ENCODE results near the gene TTPAL.

TTPAL gene

DNA sequence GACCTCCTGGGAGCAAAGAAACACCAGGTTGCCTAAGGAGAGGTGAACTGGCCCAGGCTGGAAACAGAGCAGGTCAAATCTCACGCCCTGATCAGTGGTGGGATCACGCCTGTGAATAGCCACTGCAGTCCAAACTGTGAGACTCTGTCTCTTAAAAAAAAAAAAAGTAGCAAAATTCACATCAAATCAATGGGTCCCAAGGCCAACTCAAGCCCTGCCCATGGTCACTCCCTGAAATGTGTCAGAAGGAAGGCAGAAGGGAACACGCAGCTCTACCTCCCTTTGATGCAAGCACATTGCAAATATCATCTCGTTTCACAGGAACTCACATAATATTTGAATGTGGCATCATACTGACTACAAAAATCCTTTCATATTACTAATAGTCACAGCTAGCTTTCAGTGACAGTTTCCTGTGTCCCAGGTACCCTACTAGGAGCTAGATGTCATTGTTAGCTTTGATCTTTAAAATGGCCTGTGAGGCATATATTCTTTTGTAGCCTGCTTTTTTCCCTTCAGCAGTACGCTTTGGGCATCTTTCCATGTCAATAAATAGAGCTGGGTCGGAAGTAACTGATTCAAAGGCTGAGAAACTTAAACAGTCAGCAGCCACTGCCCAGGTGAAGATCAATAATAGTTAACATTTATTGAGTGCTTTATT is 14.4 kb upstream of the TTPAL start:
- H3K4me3 ChIP-seq (replicated peaks; ENCODE audit: insufficient read depth, low read length), result no peak overlapping the region
- DNase-seq (ENCODE audit: low read depth in 1 of 2, low spot score in 1 of 2), result no peak
- no peak overlapping the region for H3K27ac ChIP-seq (replicated peaks)
- TF ChIP-seq, protein P1, sequence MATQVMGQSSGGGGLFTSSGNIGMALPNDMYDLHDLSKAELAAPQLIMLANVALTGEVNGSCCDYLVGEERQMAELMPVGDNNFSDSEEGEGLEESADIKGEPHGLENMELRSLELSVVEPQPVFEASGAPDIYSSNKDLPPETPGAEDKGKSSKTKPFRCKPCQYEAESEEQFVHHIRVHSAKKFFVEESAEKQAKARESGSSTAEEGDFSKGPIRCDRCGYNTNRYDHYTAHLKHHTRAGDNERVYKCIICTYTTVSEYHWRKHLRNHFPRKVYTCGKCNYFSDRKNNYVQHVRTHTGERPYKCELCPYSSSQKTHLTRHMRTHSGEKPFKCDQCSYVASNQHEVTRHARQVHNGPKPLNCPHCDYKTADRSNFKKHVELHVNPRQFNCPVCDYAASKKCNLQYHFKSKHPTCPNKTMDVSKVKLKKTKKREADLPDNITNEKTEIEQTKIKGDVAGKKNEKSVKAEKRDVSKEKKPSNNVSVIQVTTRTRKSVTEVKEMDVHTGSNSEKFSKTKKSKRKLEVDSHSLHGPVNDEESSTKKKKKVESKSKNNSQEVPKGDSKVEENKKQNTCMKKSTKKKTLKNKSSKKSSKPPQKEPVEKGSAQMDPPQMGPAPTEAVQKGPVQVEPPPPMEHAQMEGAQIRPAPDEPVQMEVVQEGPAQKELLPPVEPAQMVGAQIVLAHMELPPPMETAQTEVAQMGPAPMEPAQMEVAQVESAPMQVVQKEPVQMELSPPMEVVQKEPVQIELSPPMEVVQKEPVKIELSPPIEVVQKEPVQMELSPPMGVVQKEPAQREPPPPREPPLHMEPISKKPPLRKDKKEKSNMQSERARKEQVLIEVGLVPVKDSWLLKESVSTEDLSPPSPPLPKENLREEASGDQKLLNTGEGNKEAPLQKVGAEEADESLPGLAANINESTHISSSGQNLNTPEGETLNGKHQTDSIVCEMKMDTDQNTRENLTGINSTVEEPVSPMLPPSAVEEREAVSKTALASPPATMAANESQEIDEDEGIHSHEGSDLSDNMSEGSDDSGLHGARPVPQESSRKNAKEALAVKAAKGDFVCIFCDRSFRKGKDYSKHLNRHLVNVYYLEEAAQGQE (IDR thresholded peaks at IDR 0.05; ENCODE audit: insufficient replicate concordance, low read depth), result no peak
- TF ChIP-seq GABPA (IDR thresholded peaks at IDR 0.05; ENCODE audit: low read depth) (no peak), SPI1 (IDR thresholded peaks at IDR 0.05; ENCODE audit: borderline replicate concordance, low read depth) (no peak), POLR2AphosphoS5 (IDR thresholded peaks at IDR 0.05; ENCODE audit: low read depth) (no peak), CTCF (IDR thresholded peaks at IDR 0.05; ENCODE audit: insufficient read depth, low read length) (no peak)
- H3K27me3 ChIP-seq (ENCODE audit: insufficient read depth, poor library complexity, severe bottlenecking), result no peaks in the 10 kb centered on the region

- Histone ChIP-seq H3K27ac (replicated peaks) (no peak overlapping the region), H3K27me3 (ENCODE audit: insufficient read depth, poor library complexity, severe bottlenecking) (no peaks in the 10 kb centered on the region), H3K4me3 (replicated peaks; ENCODE audit: insufficient read depth, low read length) (no peak overlapping the region)
- no peak for DNase-seq (ENCODE audit: low read depth in 1 of 2, low spot score in 1 of 2)
- TF ChIP-seq CTCF (IDR thresholded peaks at IDR 0.05; ENCODE audit: insufficient read depth, low read length) (no peak), POLR2AphosphoS5 (IDR thresholded peaks at IDR 0.05; ENCODE audit: low read depth) (no peak), SPI1 (IDR thresholded peaks at IDR 0.05; ENCODE audit: borderline replicate concordance, low read depth) (no peak), GABPA (IDR thresholded peaks at IDR 0.05; ENCODE audit: low read depth) (no peak)
- TF ChIP-seq, protein P1 (IDR thresholded peaks at IDR 0.05; ENCODE audit: insufficient replicate concordance, low read depth), result no peak
These were observed 13.9 kb upstream of the TTPAL start for GRCh38 chr20:44461803-44462174.

DNA sequence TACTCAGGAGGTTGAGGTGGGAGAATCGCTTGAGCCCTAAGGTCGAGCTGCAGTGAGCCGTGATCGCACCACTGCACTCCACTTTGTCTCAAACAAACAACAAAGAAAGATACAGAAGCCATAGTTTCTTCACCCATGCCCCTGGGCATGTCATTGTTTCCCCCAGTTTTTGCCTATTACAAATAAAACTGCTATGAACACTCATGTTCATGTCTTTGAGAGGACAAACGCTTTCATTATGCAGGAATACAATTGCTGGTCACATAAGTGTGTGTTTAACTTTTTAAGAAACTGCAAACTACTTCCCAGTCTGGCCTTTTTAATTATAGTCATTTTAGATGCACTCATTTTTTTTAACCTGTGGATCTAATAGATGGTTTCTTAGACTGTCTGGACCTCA is 12.2 kb upstream of the TTPAL start:
- Histone ChIP-seq H3K27ac (replicated peaks) (no peak overlapping the region), H3K4me3 (replicated peaks; ENCODE audit: insufficient read depth, low read length) (no peak overlapping the region), H3K27me3 (ENCODE audit: insufficient read depth, poor library complexity, severe bottlenecking) (no peaks in the 10 kb centered on the region)
- DNase-seq (ENCODE audit: low read depth in 1 of 2, low spot score in 1 of 2), result no peak
- no peak for TF ChIP-seq SPI1 (IDR thresholded peaks at IDR 0.05; ENCODE audit: borderline replicate concordance, low read depth)
- TF ChIP-seq, protein P1 (IDR thresholded peaks at IDR 0.05; ENCODE audit: insufficient replicate concordance, low read depth), result no peak
- no peak for TF ChIP-seq GABPA (IDR thresholded peaks at IDR 0.05; ENCODE audit: low read depth)

All from HL-60 (cell line).